HG03354 (cell line): ENCODE data around the gene COX4I2.
"Not testable (repeated sequence)": the region's sequence is repeated elsewhere in the genome, so short reads cannot be mapped to it uniquely, and the experiment has no call there.

ENCODE experiments used
- ATAC-seq: cut with Tn5 transposase; IDR thresholded peaks from one replicate; pipeline ENCODE4 v1.9.1; 2021; ENCODE audit warnings: mild to moderate bottlenecking; ENCODE audit not compliant: unreplicated experiment, poor library complexity, severe bottlenecking

The COX4I2 gene

GRCh38 chr20:31606804-31607639 is 30.7 kb upstream of the COX4I2 start:
- no peak for ATAC-seq

GRCh38 chr20:31607640-31608250 is 30.0 kb upstream of the COX4I2 start:
- no peak for ATAC-seq

GRCh38 chr20:31608251-31608945 is 29.3 kb upstream of the COX4I2 start:
- no peak for ATAC-seq

GRCh38 chr20:31612271-31612640 is 25.5 kb upstream of the COX4I2 start:
- ATAC-seq = not testable (repeated sequence)

GRCh38 chr20:31615416-31615815 is 22.3 kb upstream of the COX4I2 start:
- ATAC-seq = no peak

- ATAC-seq = no peak
Observed at GRCh38 chr20:31617432-31618104, 20.1 kb upstream of the COX4I2 start.

- ATAC-seq = no peak
Observed at GRCh38 chr20:31620246-31620645, 17.5 kb upstream of the COX4I2 start.

- ATAC-seq = not testable (repeated sequence)
Observed at GRCh38 chr20:31623123-31623505, 14.6 kb upstream of the COX4I2 start.

GRCh38 chr20:31626534-31626933 is 11.2 kb upstream of the COX4I2 start:
- ATAC-seq = not testable (repeated sequence)

- ATAC-seq = not testable (repeated sequence)
Observed at GRCh38 chr20:31628057-31628456, 9.7 kb upstream of the COX4I2 start.

GRCh38 chr20:31630187-31630790 is 7.4 kb upstream of the COX4I2 start:
- no peak for ATAC-seq

GRCh38 chr20:31632548-31633338 is 5.0 kb upstream of the COX4I2 start:
- ATAC-seq = no peak

- ATAC-seq = no peak
Observed at GRCh38 chr20:31633339-31633914, 4.3 kb upstream of the COX4I2 start.

GRCh38 chr20:31638317-31638716 is 605 bp downstream of the COX4I2 start:
- ATAC-seq = no peak

GRCh38 chr20:31638816-31639215 is 1.1 kb downstream of the COX4I2 start:
- no peak for ATAC-seq

GRCh38 chr20:31640259-31640658 is 2.5 kb downstream of the COX4I2 start:
- ATAC-seq = no peak

GRCh38 chr20:31641391-31641790 is 3.7 kb downstream of the COX4I2 start:
- ATAC-seq = no peak

GRCh38 chr20:31642837-31643236 is 5.1 kb downstream of the COX4I2 start:
- ATAC-seq = no peak

GRCh38 chr20:31643522-31643921 is 5.8 kb downstream of the COX4I2 start:
- no peak for ATAC-seq
